IPS-NIHi11 (cell line): Measurements from ENCODE around the gene ZCCHC14.

Source experiments
- DNase-seq: peaks from one replicate; pipeline ENCODE4 v3.0.0; 2012; ENCODE audit warnings: mixed read lengths, low spot score

The ZCCHC14 gene

DNA sequence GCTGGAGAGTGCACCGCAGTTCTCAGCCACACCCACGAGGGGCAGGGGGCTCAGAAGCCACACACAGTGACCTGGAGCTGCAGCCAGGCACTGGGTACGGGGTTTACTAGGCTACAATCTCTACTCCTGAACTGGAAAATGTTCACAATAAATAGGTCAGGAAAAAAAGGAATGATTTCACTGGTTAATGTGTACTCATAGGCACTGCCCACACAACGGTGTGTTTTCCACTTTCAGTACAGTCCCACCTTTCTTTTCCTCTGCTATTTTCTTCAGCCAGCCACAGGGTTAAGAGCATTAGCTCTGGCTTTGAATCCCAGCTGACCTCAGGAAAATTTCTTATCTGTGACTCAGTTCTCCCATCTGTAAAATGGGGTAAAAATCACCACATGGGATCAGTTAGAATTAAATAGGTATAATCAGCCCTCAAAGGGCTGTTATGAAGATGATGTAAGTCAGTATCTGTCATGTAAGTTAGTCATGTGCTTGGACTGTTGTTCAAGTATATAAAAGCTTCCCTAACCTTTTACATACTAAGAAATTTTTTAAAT, 35.7 kb downstream of the ZCCHC14 start:
- no peak for DNase-seq

- no peak for DNase-seq
Measured at GRCh38 chr16:87454391-87454790, 38.4 kb downstream of the ZCCHC14 start.

GRCh38 chr16:87453326-87453725, 39.5 kb downstream of the ZCCHC14 start:
- no peak for DNase-seq

DNA sequence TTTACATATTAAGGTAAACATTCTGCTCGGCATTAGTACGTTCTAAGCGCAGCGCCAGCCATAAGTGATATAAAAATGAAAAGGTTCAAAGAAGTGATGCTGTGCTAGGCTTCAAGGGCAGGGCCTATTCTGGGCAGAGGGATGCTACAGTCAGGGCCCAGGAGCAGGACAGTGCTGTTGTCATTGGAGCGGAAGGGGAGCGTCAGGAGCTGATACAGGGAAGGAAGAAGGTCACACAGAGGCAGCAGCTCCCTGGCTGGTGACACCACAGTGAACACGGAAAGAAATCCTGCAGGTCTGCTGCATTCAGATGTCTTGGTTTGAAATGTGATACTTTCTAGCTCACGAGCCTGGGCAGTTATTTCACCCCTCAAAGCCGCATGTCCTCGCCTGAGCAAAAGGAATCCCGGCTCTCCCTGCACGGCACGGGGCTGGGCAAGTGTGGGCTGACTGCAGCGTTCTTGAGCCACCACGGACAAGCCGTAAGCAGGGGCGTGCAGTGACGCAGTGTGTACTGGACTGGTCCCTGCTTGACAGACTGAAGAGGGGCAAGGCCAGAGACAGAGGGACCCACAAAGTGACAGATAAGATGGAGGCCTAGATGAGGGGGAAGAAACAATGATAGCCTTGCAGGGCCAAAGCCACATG, 41.1 kb downstream of the ZCCHC14 start:
- no peak for DNase-seq

DNA sequence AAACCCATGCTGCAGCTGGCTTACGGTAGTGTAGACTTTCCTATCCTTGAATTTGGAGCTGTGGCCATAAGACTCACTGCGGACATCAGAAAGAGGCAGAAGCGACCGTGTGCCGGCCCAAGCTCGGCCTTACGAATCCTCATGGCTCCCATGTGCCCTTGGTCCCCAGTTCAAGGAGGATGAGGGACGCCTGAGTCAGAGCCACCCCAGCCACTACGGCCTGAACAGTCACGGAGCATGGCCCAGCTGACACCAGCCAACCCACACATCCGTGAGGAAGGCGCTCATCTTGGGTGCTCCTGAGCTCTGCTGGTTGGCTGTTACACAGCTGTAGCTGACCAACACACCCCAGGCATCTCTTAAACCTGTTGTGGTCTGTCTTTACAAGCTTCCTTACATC, 44.0 kb downstream of the ZCCHC14 start:
- DNase-seq: no peak

GRCh38 chr16:87447323-87447722, 45.5 kb downstream of the ZCCHC14 start:
- DNase-seq: no peak

DNA sequence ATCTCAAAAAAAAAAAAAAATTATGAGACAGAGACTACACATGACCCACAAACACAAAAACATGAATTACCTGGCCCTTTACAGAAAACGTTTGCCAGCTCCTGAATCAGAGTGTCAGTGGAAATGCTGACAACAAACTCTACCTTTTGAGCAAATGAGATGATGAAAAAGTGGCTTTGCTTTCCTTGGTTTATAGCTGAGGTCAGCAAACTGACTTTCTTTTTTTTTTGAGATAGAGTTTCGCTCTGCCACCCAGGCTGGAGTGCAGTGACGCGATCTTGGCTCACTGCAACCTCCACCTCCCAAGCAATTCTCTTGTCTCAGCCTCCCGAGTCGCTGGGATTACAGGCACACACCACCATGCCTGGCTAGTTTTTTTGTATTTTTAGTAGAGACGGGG, 46.3 kb downstream of the ZCCHC14 start:
- no peak for DNase-seq

- no peak for DNase-seq
Measured at GRCh38 chr16:87445486-87445885, 47.3 kb downstream of the ZCCHC14 start.

DNA sequence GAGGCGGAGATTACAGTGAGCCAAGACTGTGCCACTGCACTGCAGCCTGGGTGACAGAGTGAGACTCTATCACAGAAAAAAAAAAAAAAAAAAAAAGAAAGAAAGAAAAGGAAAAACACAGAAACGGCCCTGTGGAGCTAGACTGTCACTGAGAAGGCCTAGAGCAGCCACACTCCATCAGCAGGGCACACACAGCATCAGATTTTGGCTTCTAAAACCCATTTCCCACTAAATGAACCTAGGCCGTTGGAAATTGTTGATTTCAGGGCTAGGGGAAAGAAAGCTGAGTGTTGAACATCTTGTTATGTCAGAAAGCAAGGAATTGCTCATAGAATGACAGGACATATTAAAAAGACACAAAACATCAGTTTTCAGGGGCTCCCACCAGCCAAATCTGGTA, 48.9 kb downstream of the ZCCHC14 start:
- no peak for DNase-seq

GRCh38 chr16:87443016-87443415, 49.8 kb downstream of the ZCCHC14 start:
- DNase-seq: no peak

GRCh38 chr16:87442581-87442966, 50.2 kb downstream of the ZCCHC14 start:
- no peak for DNase-seq

DNA sequence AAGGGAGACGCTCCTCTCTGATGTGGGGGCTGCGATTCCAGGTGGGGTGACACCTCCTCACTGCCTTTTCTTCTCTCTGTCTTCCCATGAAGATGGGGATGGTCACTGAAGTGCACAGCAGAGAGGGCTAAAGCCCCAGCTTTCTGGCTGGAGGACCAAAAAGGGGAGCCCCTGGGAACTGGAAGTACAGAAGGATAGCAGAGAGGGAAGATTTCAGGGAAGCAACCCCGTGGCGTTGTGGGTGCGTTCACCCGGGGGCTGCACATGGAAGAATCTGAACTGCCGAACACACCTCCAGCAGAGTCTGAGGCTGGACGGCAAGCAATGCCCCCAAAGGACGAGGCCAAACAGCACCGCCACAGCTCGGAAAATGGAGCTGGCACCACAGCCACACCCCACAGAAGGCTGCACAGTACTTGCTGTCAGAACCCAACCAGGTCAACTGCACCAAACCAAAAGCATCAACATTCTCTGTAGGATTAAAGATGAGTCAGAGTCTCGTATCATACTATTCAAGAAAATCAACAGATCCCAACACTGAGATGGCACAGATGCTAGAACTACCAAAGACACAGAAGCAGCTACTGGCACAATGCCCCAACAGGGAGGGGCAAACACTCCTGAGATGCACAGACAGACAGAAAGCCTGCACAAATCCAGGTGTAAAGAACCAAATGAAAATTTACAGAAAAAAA, 50.8 kb downstream of the ZCCHC14 start:
- no peak for DNase-seq

- DNase-seq: no peak
Measured at GRCh38 chr16:87439926-87440325, 52.9 kb downstream of the ZCCHC14 start.

- DNase-seq: peak; percentile 47
Measured at GRCh38 chr16:87438611-87438985, 54.2 kb downstream of the ZCCHC14 start.

- no peak for DNase-seq
Measured at GRCh38 chr16:87437911-87438610, 54.8 kb downstream of the ZCCHC14 start.

- no peak for DNase-seq
Measured at GRCh38 chr16:87437327-87437726, 55.5 kb downstream of the ZCCHC14 start.

DNA sequence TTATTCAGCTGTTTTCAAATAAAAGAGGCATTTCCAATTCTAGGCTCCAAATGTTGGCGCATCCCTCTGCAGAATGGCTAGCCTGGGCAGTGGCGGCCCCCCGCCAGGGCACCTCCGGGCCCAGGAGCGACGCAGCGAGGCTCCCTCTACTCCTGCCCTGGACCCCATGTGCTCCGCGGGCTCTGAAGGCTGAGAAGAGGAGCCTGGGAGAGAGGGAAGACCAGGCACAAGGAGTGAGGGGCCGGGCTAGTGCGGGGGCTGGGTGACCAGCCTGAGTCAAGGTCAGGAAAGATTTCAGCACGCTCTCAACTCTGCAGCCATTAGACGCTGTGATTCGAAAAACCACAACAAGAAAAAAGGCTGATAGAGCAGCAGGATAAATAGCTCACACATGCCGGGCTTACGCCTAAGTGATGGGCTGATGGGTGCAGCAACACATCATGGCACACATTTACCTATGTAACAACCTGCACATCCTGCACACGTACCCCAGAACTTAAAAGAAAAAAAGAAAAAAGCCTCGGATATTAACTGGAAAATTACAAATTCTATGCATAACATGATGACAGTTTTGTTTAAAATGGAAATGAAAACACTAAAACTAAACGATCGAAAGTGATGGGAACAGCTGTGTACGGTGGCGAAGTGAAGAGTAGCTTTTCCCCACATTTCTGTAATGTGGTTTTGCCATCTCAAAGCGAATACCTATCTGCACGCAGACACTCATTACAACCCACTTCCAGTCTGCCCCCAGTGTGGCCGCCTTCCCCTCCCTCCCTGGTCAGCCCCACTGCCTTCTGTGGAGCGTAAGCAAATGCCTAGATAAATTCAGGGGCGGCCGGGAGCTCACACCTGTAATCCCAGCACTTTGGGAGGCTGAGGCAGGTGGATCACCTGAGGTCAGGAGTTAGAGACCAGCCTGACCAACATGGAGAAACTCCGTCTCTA, 56.3 kb downstream of the ZCCHC14 start:
- DNase-seq: peak; percentile 50

DNA sequence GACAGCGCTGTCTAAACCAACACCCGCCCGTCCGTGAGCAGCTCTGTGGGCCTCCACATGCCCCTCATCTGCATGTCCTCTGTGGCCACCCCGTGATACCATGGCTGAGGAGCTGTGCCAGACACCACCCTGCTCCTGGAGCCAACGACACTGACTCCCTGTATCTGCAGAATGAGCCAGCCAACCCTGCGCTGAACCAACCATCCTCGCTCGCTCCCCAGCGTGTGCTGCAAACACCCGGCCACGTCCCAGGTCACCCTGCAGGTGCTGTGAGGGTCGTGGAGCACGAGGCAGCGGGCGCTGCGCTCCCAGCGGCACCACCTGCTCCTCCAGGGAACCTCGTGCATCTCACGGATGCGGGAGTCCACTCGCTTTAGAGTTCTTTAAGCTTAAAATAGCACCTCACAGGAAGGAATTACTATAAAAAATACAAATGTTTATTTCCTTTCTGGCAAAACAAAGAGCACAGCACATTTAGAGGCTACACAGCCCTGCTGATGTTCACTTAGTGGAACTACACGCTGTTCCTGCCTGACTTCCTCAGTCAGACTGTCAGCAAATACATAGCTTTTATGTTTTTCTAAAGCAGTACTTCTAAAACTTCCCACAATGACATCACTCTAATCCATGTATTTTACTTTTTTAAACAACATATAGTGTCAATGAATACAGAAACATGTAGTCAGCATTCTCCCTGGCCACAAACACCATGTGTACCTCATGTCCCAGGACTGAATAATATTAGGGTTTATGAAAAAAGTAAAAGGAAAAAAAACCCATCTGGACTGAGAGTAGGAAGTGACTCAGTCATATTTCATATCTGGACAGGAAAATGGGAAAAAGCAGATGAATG, 57.2 kb downstream of the ZCCHC14 start:
- DNase-seq: no peak

GRCh38 chr16:87434146-87434667, 58.6 kb downstream of the ZCCHC14 start:
- no peak for DNase-seq

GRCh38 chr16:87432330-87432915, 60.4 kb downstream of the ZCCHC14 start:
- DNase-seq: no peak
